GM10266 (cell line): Measurements from ENCODE around the gene ARHGAP31.
"Not testable (repeated sequence)": the region's sequence is repeated elsewhere in the genome, so short reads cannot be mapped to it uniquely, and the experiment has no call there.

Experiments used
- DNase-seq: peaks from one replicate; pipeline ENCODE4 v3.0.0; 2012; ENCODE audit errors: extremely low spot score
- CTCF ChIP-seq: IDR thresholded peaks from 2 replicates; pipeline ENCODE4 v1.5.1; 2012; ENCODE audit warnings: mild to moderate bottlenecking, low read depth; ENCODE audit not compliant: control insufficient read depth, insufficient read depth; ENCODE audit errors: missing control alignments

Gene ARHGAP31

DNA sequence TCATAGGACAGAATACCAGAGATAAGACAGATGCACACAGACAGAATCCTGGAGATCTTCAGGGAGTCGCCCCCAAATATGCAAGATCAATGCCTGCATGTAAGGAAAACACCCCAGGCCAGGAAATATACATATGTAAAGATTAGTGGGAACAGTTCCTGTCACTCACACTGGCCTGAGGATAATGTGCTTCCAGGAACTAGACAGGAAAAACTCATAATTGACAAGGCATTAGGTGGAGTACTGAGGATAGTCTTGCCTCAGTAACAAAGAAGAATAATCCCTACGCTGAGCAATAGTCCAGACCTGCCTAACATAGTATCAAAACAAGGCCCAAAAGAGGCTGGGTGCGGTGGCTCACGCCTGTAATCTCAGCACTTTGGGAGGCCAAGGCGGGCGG, 33.1 kb upstream of the ARHGAP31 start:
- TF ChIP-seq CTCF = no peak
- DNase-seq = no peak

GRCh38 chr3:119270212-119270611, 24.0 kb upstream of the ARHGAP31 start:
- not testable (repeated sequence) for DNase-seq

- DNase-seq = no peak
- no peak for TF ChIP-seq CTCF
Observed at GRCh38 chr3:119276680-119277079, 17.5 kb upstream of the ARHGAP31 start.

DNA sequence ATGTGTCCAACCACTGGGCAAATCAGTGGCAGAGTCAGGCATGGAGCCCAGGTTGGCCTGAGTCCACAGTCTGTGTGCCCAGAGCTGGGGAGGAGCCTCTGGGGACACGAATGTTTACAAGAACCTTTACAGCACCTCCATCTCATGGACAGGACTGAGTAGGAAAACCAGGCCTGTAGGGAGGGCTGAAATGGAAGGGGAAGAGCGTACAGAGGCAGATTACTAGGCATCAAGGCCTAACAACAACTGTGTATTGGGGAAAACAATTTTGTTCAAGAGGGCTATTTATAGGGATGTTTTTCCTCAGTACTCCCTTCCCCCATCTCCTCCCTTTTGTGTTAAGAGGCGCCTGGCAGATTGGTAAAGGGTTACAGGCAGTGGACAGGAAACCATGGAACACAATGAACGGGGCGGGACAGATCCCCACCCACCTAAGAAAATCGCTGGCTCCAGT, 15.1 kb upstream of the ARHGAP31 start:
- no peak for DNase-seq
- no peak for TF ChIP-seq CTCF

- TF ChIP-seq CTCF = no peak
- DNase-seq = no peak
Observed at GRCh38 chr3:119279584-119280243, 14.5 kb upstream of the ARHGAP31 start.

DNA sequence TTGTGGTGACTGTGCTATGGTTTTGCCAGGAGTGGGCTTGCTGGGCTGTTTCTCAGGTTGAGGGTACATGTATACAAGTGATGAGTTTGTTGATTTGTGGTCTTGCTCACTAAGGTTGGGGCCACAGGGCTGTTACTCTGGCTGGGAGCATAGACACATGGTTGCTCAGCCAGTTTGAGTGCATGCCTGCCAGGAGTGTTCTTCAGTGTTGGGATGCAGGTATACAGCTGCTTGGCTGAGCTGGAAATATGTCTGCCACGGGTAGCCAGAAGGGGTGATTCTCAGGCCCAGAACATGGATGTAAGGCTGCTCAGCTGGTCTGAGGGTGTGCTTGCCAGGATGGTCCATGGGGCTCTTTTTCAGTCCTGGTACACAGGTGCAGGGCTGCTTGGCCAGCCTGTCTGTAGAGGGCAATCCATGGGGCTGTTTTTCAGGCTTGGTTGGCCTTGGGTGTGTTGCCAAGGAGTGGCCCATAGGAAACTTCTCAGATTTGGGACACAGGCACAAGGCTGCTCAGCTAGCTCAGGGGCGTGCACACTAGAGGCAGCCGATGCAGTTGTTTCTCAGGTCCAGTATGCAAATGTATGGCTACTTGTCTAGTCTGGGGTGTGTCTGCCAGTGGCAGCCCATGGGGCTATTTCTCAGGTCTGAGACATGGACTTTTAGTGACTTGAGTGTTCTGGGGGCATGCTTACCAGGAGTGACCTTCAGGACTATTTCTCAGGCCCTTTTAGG, 5.3 kb upstream of the ARHGAP31 start:
- TF ChIP-seq CTCF = no peak

DNA sequence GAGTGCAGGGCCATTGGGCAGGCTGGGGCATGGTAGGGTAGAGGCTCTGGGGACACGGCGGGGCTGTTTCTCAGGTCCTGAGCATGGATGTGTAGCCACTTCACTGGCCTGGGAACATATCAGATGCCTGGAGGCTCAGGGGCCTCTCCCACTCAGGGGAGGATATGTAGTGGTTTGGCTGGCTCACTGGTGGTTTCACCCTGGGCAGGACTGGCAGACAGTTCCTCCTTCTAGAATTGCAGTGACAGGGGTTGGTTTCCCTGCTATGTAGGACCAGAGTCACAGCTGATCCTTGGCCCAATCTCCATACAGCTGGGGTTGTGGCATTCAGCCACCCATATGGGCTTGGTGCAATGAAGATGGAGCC, 4.8 kb upstream of the ARHGAP31 start:
- DNase-seq = no peak

More for the DNA sequence above, 5.3 kb upstream of the ARHGAP31 start:
- no peak for DNase-seq

More for the DNA sequence above, 4.8 kb upstream of the ARHGAP31 start:
- no peak for TF ChIP-seq CTCF
